Measurements from ENCODE around the gene AR.
"Not testable (repeated sequence)": the region's sequence is repeated elsewhere in the genome, so short reads cannot be mapped to it uniquely, and the experiment has no call there.

AR gene

GRCh38 chrX:67648361-67648760 lies 104.5 kb downstream of the AR start:
- DNase-seq: no peak

- no peak for DNase-seq
These were observed 107.8 kb downstream of the AR start for GRCh38 chrX:67651437-67652142.

- no peak for DNase-seq
These were observed 108.7 kb downstream of the AR start for GRCh38 chrX:67652543-67652942.

GRCh38 chrX:67654301-67654700 lies 110.5 kb downstream of the AR start:
- no peak for DNase-seq

GRCh38 chrX:67665583-67665982 lies 121.8 kb downstream of the AR start:
- no peak for DNase-seq

GRCh38 chrX:67670717-67671116 lies 126.9 kb downstream of the AR start:
- DNase-seq: not testable (repeated sequence)

GRCh38 chrX:67673741-67674274 lies 130.0 kb downstream of the AR start:
- DNase-seq: no peak

- no peak for DNase-seq
These were observed 130.9 kb downstream of the AR start for GRCh38 chrX:67674741-67675140.

- no peak for DNase-seq
These were observed 140.3 kb downstream of the AR start for GRCh38 chrX:67684136-67684535.

GRCh38 chrX:67692246-67692645 lies 148.4 kb downstream of the AR start:
- DNase-seq: no peak

- DNase-seq: no peak
These were observed 150.1 kb downstream of the AR start for GRCh38 chrX:67693928-67694327.

- no peak for DNase-seq
These were observed 153.6 kb downstream of the AR start for GRCh38 chrX:67697452-67697851.

GRCh38 chrX:67700602-67701001 lies 156.8 kb downstream of the AR start:
- DNase-seq: no peak

GRCh38 chrX:67714004-67714403 lies 170.2 kb downstream of the AR start:
- DNase-seq: no peak

GRCh38 chrX:67717571-67717970 lies 173.8 kb downstream of the AR start:
- DNase-seq: no peak

GRCh38 chrX:67718926-67719325 lies 175.1 kb downstream of the AR start:
- no peak for DNase-seq

GRCh38 chrX:67720344-67720743 lies 176.5 kb downstream of the AR start:
- no peak for DNase-seq

GRCh38 chrX:67721321-67721720 lies 177.5 kb downstream of the AR start:
- no peak for DNase-seq

- DNase-seq: no peak
These were observed 179.9 kb downstream of the AR start for GRCh38 chrX:67723580-67724351.

GRCh38 chrX:67724359-67725110 lies 180.7 kb downstream of the AR start:
- DNase-seq: no peak

GRCh38 chrX:67725471-67725870 lies 181.7 kb downstream of the AR start:
- no peak for DNase-seq

GRCh38 chrX:67726018-67726417 lies 182.2 kb downstream of the AR start:
- DNase-seq: no peak

- DNase-seq: no peak
These were observed 183.8 kb downstream of the AR start for GRCh38 chrX:67727576-67727975.

GRCh38 chrX:67730296-67730695 lies 186.5 kb downstream of the AR start:
- no peak for DNase-seq

All from activated CD4-positive, alpha-beta T cell treated with anti-CD3 and anti-CD28 coated beads for 48 hours (primary cell).